ENCODE measurements around the gene JAGN1. TPM values are rescaled to one million over a fixed set of nuclear protein-coding genes. Genes with fewer than 3 reads are reported as not detected.

JAGN1 gene
- total RNA-seq, 1 donor from 2014 or later: 55.2 TPM

DNA sequence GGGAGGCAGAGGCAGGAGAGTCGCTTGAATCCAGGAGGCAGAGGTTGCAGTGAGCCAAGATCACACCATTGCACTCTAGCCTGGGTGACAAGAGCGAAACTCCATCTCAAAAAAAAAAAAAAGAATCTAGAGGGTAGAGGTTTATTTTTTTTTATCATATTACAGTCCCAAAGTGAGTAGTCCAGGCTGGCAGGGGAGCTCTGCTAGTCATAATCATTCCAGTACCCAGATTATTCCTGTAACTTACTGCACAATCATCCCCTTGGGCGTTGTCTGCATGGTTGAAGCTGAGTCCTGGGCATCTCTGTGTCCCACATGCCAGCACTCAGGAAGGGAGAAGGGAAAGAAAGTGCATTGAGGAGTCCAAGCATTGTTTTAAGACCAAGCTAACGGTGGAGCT lies 51.8 kb downstream of the JAGN1 start:
- no peaks in the 10 kb centered on the region for H3K9me3 ChIP-seq
- H3K4me1 ChIP-seq: no peaks in the 10 kb centered on the region
- DNase-seq (ENCODE audit: low spot score in 2 of 2): no peak
- H3K27me3 ChIP-seq: no peaks in the 10 kb centered on the region
- no peak overlapping the region for H3K27ac ChIP-seq
- H3K36me3 ChIP-seq: peaks cover 26 to 27% of the 10 kb centered on the region in 2 donors
- intact Hi-C loops (cut with DNase I): no loop called here
- H3K4me3 ChIP-seq: no peak overlapping the region
- TF ChIP-seq, protein P1, sequence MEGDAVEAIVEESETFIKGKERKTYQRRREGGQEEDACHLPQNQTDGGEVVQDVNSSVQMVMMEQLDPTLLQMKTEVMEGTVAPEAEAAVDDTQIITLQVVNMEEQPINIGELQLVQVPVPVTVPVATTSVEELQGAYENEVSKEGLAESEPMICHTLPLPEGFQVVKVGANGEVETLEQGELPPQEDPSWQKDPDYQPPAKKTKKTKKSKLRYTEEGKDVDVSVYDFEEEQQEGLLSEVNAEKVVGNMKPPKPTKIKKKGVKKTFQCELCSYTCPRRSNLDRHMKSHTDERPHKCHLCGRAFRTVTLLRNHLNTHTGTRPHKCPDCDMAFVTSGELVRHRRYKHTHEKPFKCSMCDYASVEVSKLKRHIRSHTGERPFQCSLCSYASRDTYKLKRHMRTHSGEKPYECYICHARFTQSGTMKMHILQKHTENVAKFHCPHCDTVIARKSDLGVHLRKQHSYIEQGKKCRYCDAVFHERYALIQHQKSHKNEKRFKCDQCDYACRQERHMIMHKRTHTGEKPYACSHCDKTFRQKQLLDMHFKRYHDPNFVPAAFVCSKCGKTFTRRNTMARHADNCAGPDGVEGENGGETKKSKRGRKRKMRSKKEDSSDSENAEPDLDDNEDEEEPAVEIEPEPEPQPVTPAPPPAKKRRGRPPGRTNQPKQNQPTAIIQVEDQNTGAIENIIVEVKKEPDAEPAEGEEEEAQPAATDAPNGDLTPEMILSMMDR (IDR thresholded peaks at IDR 0.05): no peak

DNA sequence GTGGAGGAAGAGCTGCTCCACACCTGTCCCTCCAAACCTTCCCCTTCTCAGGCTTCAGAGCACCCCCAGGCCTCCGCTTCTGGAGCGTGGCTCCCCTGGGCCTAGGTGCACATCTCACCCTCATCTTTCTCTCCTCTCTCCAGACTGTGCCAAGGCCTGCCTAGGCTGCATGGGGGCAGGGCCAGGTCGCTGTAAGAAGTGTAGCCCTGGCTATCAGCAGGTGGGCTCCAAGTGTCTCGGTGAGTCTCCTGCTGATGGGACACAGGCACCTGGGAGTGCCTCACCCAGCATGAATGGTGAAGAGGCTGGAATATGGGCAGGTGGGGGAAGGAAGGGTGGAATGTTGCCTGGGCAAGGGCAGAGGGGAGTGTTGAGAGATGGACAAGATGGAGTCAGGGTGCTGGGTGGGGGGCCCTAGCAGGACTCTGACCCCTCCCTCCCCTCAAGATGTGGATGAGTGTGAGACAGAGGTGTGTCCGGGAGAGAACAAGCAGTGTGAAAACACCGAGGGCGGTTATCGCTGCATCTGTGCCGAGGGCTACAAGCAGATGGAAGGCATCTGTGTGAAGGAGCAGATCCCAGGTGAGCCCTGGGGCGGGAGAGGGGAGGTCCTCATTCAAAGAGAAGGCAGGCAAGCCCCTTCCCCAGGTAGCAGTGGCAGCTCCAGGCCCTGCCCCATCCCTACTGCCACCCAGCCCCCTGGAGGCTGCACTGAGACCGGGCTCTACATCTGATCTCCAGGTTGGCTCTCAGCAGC lies 52.7 kb downstream of the JAGN1 start:
- DNase-seq (ENCODE audit: low spot score in 2 of 2): no peak
- TF ChIP-seq, protein P1 (IDR thresholded peaks at IDR 0.05): no peak
- no peak overlapping the region for H3K4me3 ChIP-seq
- H3K27me3 ChIP-seq: no peaks in the 10 kb centered on the region
- H3K9me3 ChIP-seq: no peaks in the 10 kb centered on the region
- intact Hi-C loops (cut with DNase I): no loop called here
- H3K4me1 ChIP-seq: peaks cover 5 to 7% of the 10 kb centered on the region in 2 donors
- no peak overlapping the region for H3K27ac ChIP-seq
- H3K36me3 ChIP-seq: peaks cover 16 to 17% of the 10 kb centered on the region in 2 donors

Other genes with a start within 250 kb of the JAGN1 start
- 13.7 TPM for gene MTMR14, start 241.1 kb upstream of the JAGN1 start, total RNA-seq
- not detected for gene CPNE9, start 186.8 kb upstream of the JAGN1 start, total RNA-seq
- gene BRPF1, start 158.9 kb upstream of the JAGN1 start, total RNA-seq: 18.6 TPM
- 36.0 TPM for gene OGG1, start 140.7 kb upstream of the JAGN1 start, total RNA-seq
- gene CAMK1, start 120.7 kb upstream of the JAGN1 start, total RNA-seq: 82.9 TPM
- gene TADA3, start 98.1 kb upstream of the JAGN1 start, total RNA-seq: 106 TPM
- 160 TPM for gene ARPC4, start 97.5 kb upstream of the JAGN1 start, total RNA-seq
- gene TTLL3, start 80.3 kb upstream of the JAGN1 start, total RNA-seq: 47.0 TPM
- gene RPUSD3, start 46.6 kb upstream of the JAGN1 start, total RNA-seq: 30.7 TPM
- 29.9 TPM for gene CIDEC, start 10.4 kb upstream of the JAGN1 start, total RNA-seq
- gene IL17RE, start 12.2 kb downstream of the JAGN1 start, total RNA-seq: 21.7 TPM
- 82.5 TPM for gene IL17RC, start 26.5 kb downstream of the JAGN1 start, total RNA-seq
- 35.8 TPM for gene CRELD1, start 43.2 kb downstream of the JAGN1 start, total RNA-seq
- gene PRRT3, start 61.8 kb downstream of the JAGN1 start, total RNA-seq: 1.1 TPM
- 12.3 TPM for gene EMC3, start 96.2 kb downstream of the JAGN1 start, total RNA-seq
- gene FANCD2, start 135.8 kb downstream of the JAGN1 start, total RNA-seq: 54.6 TPM
- gene FANCD2OS, start 217.6 kb downstream of the JAGN1 start, total RNA-seq: not detected
- gene BRK1, start 225.1 kb downstream of the JAGN1 start, total RNA-seq: 87.3 TPM